ENCODE measurements around the gene ZRANB2.

The ZRANB2 gene

GRCh38 chr1:71027991-71028390 is 52.8 kb downstream of the ZRANB2 start:
- DNase-seq, result no peak

GRCh38 chr1:71026093-71026492 is 54.7 kb downstream of the ZRANB2 start:
- no peak for DNase-seq

DNA sequence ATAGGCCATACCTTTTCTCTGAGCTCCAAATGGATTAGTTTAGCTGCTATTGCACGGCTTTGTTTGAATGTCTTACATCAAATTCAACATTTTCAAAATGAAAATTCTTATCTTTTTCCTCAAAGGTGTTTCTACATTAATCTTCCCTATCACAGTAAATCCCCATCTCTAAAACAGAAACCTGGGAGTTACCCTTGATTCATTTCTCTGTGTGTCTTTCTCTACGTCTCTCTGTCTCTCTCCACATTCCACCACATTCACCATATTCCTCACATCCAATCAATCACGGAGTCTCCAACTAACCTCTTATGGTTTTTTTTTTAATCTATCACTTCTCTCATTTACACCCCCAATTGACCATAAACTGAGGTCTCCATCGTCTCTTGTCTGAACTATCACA is 57.3 kb downstream of the ZRANB2 start:
- DNase-seq, result no peak

GRCh38 chr1:71019233-71019969 is 61.4 kb downstream of the ZRANB2 start:
- DNase-seq, result no peak

GRCh38 chr1:71018791-71019190 is 62.0 kb downstream of the ZRANB2 start:
- DNase-seq, result no peak

DNA sequence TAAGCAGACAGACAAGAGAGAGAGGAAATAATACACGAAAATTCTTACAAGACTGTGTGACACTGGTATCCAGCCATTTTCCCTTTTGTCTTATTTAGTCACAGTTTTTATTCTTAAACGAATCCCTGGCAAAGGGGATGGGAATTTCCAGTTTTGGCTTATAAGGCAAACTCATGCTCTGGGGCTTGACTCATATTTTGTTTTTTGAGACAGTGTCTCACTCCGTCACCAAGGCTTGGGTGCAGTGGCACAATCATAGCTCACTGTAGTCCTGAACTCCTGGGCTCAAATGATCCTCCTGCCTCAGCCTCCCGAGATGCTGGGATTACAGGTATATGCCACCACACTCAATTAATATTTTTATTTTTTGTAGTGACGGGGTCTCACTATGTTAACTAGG is 65.1 kb downstream of the ZRANB2 start:
- DNase-seq, result no peak

GRCh38 chr1:71014178-71014579 is 66.7 kb downstream of the ZRANB2 start:
- no peak for DNase-seq
